ENCODE results near the gene CDH4. TPM values are rescaled to one million over a fixed set of nuclear protein-coding genes. Genes with fewer than 3 reads are reported as not detected.

Gene CDH4
- total and polyA plus RNA-seq, 12 donors, result 0.04 to 0.25 (median 0.08) TPM; not detected in 5

- peaks cover 0 to 30% (median 7%) of the 10 kb centered on the region in 7 donors for H3K27me3 ChIP-seq
- WGBS, 2 donors, result 27 to 33% methylated on average over 15 of the region's 15 CpGs
- ATAC-seq (peak in 3 of 8 donors; percentile 32 to 67 (median 40)), DNase-seq (peak in 1 of 2 donors; percentile 26)
- no peaks in the 10 kb centered on the region for H3K9me3 ChIP-seq
- H3K4me1 ChIP-seq, result no peaks in the 10 kb centered on the region
- intact Hi-C loops (cut with DNase I), result loop anchor here in 1 of 10 donors (10.0 kb wide), 1 partner anchor 60 kb away; no protein-coding TSS in a partner anchor
- H3K4me3 ChIP-seq, result no peak overlapping the region
- H3K27ac ChIP-seq, result no peak overlapping the region
- no peaks in the 10 kb centered on the region for H3K36me3 ChIP-seq
- no peak for TF ChIP-seq CTCF (IDR thresholded peaks at IDR 0.05)
Observed at GRCh38 chr20:61694682-61695081, 442.6 kb downstream of the CDH4 start.

- H3K4me3 ChIP-seq, result no peak overlapping the region
- no peaks in the 10 kb centered on the region for H3K4me1 ChIP-seq
- intact Hi-C loops (cut with DNase I), result loop anchor here in 1 of 10 donors (10.0 kb wide), 1 partner anchor 61 kb away; no protein-coding TSS in a partner anchor
- TF ChIP-seq CTCF (IDR thresholded peaks at IDR 0.05), result no peak
- H3K27ac ChIP-seq, result no peak overlapping the region
- peaks cover 0 to 28% (median 5%) of the 10 kb centered on the region in 7 donors for H3K27me3 ChIP-seq
- DNase-seq (no peak), ATAC-seq (no peak)
- 85% methylated on average over 9 of the region's 9 CpGs for WGBS, 2 donors
- no peaks in the 10 kb centered on the region for H3K9me3 ChIP-seq
- no peaks in the 10 kb centered on the region for H3K36me3 ChIP-seq
Observed at GRCh38 chr20:61695741-61696140, 443.7 kb downstream of the CDH4 start.

GRCh38 chr20:61696181-61696735 lies 444.2 kb downstream of the CDH4 start:
- no peaks in the 10 kb centered on the region for H3K36me3 ChIP-seq
- ATAC-seq, result no peak
- H3K27me3 ChIP-seq, result peaks cover 0 to 24% (median 4%) of the 10 kb centered on the region in 7 donors
- no peaks in the 10 kb centered on the region for H3K9me3 ChIP-seq
- H3K27ac ChIP-seq, result no peak overlapping the region
- WGBS, 2 donors, result 85 to 86% methylated on average over 10 of the region's 10 CpGs
- no peak for DNase-seq
- no peak for TF ChIP-seq CTCF (IDR thresholded peaks at IDR 0.05)
- intact Hi-C loops (cut with DNase I), result loop anchor here in 1 of 10 donors (10.0 kb wide), 1 partner anchor 61 kb away; no protein-coding TSS in a partner anchor
- no peaks in the 10 kb centered on the region for H3K4me1 ChIP-seq
- H3K4me3 ChIP-seq, result no peak overlapping the region

GRCh38 chr20:61697666-61698597 lies 445.9 kb downstream of the CDH4 start:
- no peak for TF ChIP-seq CTCF (IDR thresholded peaks at IDR 0.05)
- no peak overlapping the region for H3K4me3 ChIP-seq
- no peaks in the 10 kb centered on the region for H3K4me1 ChIP-seq
- intact Hi-C loops (cut with DNase I), result loop anchor here in 1 of 10 donors (10.0 kb wide), 1 partner anchor 63 kb away; no protein-coding TSS in a partner anchor
- no peaks in the 10 kb centered on the region for H3K9me3 ChIP-seq
- DNase-seq (no peak), ATAC-seq (no peak)
- peaks cover 0 to 24% (median 4%) of the 10 kb centered on the region in 7 donors for H3K27me3 ChIP-seq
- H3K27ac ChIP-seq, result no peak overlapping the region
- WGBS, 2 donors, result 90 to 92% methylated on average over 33 of the region's 33 CpGs
- no peaks in the 10 kb centered on the region for H3K36me3 ChIP-seq

Data from heart right ventricle (tissue), 16 donors.